NT2/D1 (cell line): ENCODE measurements around the gene CFD.

ENCODE experiments used
- SUZ12 ChIP-seq: IDR thresholded peaks from 2 replicates; pipeline ENCODE4 v1.6.1; 2011; ENCODE audit not compliant: insufficient read length, insufficient read depth; ENCODE audit errors: extremely low read depth
- YY1 ChIP-seq: IDR thresholded peaks from 2 replicates; pipeline ENCODE4 v1.6.1; 2011; ENCODE audit not compliant: insufficient read length, insufficient read depth
- ZNF274 ChIP-seq: IDR thresholded peaks from 2 replicates; pipeline ENCODE4 v1.6.1; 2011; ENCODE audit warnings: mild to moderate bottlenecking, low read depth, low read length

- TF ChIP-seq SUZ12: no peak
- TF ChIP-seq ZNF274: no peak
- TF ChIP-seq YY1: no peak
Observed at GRCh38 chr19:821825-822503, 37.5 kb upstream of the CFD start, which contains the start of gene PLPPR3.
